Measurements from ENCODE around the gene ALG2.

ALG2 gene

GRCh38 chr9:99173570-99174504, 47.9 kb downstream of the ALG2 start:
- in situ Hi-C loops (cut with HindIII; ENCODE audit: low sequenced_read_pairs), result no loop called here

GRCh38 chr9:99172124-99173091, 49.3 kb downstream of the ALG2 start:
- in situ Hi-C loops (cut with HindIII; ENCODE audit: low sequenced_read_pairs), result no loop called here

GRCh38 chr9:99171225-99172123, 50.3 kb downstream of the ALG2 start:
- in situ Hi-C loops (cut with HindIII; ENCODE audit: low sequenced_read_pairs), result no loop called here

GRCh38 chr9:99169982-99170761, 51.6 kb downstream of the ALG2 start:
- in situ Hi-C loops (cut with HindIII; ENCODE audit: low sequenced_read_pairs), result no loop called here

GRCh38 chr9:99169086-99169485, 52.7 kb downstream of the ALG2 start:
- in situ Hi-C loops (cut with HindIII; ENCODE audit: low sequenced_read_pairs), result no loop called here

GRCh38 chr9:99167694-99168093, 54.0 kb downstream of the ALG2 start:
- in situ Hi-C loops (cut with HindIII; ENCODE audit: low sequenced_read_pairs), result no loop called here

- in situ Hi-C loops (cut with HindIII; ENCODE audit: low sequenced_read_pairs), result no loop called here
Observed at GRCh38 chr9:99167119-99167518, 54.6 kb downstream of the ALG2 start.

All from DLD1 (cell line).